Stimulated activated CD4-positive, alpha-beta T cell treated with anti-CD3 and anti-CD28 coated beads, Interleukin-2, amount 100 ng/mL, for 48 hours (primary cell): Measurements from ENCODE around the gene NPAS3.

ENCODE experiments used
- DNase-seq, 2 donors: peaks; one replicate each; pipeline ENCODE4 v3.0.0-alpha.2; 2020

Gene NPAS3

DNA sequence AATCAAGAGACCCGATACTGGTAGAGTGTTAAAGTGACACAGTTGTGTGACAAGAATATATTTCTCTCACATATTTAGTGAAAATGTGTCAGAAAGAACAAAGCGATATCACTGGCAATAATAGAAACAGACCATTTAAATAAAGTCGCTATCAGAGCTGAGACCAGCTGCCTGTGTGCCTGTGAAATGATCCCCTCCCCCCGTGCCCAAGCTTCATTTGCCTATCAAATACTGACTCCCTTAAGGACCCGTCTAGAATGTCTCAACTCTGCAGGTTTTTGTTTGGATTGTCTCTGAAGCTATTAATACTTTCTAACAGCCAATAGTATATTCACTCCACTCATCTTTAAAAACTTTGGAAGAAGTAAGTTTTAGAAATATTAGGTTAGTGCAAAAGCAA, 913.3 kb downstream of the NPAS3 start:
- no peak for DNase-seq
